ENCODE data around the gene IDH1.

- TF ChIP-seq POLR2A (IDR thresholded peaks at IDR 0.05) = no peak
- no peak for TF ChIP-seq CTCF (IDR thresholded peaks at IDR 0.05)
- TF ChIP-seq EP300 (IDR thresholded peaks at IDR 0.05) = no peak
- no peak for TF ChIP-seq POLR2AphosphoS5 (IDR thresholded peaks at IDR 0.05)
These were observed 20.1 kb downstream of the IDH1 start for GRCh38 chr2:208234786-208235185.
